ENCODE data around the gene SLC35B2.

Gene SLC35B2

DNA sequence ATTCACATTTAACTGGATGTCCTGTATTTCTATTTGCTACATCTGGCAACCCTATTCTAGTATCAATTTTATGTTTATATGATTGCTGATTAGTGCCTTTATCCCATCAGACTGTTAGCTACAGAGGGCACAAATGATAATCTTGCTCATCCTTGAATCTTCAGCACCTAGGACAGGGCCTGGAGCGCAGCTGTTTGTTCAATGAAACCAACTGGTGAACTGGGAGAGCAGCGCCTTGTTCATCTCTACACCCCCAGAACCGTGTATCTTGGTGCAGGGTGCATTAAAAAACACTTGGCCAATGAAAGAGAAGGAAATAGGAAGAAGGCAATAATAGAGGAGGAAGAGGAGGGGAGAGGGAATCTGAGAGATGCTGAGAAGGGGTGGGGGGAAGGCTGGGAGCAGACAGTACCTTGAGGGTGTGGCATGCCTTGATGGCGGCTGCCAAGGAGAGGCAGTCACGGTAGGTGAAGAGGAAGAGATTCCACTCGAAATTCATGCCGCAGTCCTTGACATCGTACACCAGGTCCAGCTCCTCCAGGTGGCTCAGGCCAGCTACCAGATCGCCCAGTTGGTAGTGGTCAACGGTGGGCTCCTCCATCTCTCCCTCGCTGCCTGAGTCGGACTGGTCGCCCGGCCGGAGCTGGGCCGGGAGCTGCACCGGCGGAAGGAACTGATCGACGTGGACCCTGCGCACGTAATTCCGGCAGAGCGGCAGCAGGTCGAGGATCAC lies 28.4 kb upstream of the SLC35B2 start:
- DNase-seq, result no peak

DNA sequence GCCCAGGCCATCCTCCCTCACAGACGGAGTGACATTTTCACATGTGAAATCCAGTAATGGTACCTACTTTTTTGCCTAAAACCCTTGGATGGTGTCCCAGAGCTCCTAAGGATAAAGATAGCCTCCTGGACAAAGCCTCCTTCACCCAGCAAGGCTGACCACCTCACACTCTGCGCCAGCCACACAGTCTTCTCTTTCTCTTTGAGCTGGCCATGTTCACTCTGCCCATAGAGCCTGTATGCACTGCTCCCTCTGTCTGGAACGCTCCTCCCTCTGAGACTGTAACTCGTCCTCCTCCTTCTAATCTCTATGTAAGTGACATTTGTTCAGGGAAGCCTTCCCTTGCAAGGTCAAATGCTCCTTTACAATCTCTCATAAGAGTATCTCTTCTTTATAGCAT lies 27.5 kb upstream of the SLC35B2 start:
- DNase-seq, result no peak

DNA sequence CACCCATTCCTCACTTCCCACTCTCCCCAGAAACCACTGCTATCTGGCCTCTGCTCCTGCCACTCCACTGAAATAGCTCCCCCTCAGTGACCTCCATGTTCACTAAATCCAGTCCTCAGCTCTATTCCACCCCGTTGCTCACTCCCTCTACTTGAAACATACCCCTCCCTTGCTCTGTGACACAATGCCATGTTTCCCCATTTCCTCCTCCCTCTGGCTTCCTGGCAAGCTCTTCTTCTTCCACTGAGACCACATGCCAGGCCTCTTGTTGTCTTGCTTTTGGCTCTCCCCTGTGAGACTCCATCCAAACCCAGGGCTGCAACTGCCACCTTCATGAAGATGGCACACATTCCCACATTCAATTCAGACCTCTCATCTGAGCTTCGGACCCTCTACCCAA lies 26.8 kb upstream of the SLC35B2 start:
- DNase-seq, result no peak

DNA sequence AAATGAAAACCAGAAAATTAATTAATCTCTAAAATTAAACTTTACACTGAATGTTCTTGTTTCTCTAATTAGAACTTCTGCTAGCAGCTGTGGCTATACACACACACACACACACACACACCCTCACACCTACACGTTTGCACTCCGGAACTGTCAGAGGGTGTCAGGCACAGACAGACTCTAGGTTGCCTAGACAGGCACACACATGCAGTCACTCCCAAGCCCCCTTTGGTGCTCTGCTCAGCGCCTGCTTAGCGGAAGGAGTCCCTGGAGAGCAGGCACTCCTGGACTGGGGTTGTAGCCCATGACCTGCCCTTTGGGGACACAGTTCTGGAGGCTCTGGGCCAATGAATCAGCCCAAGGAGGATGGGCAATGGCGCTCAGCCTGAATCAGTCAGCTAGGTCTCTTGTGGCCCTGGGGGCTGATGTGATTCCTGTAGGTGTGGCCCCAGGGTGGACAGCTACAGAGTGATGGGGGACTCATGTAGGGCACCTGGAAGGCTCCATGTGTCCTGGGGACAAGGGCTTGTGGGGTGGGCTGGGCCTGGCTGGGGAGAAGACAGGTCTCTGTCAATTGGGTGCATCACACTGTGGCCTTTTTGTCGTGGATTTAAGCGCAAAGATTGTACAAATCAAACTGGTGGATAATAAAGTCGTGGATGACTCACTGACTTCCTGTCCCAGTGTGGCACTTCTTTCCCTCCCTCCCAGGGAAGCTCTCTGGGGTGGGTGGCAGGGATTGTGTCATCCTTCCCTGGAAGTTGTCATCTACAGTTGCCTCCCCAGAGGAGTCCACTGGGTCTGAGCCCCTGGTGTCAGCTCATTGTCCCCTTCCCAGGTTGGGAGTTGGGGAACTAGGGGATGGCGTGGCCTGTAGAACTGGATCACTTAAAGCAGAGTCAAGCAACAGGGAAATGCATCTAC lies 21.7 kb upstream of the SLC35B2 start:
- no peak for DNase-seq

- DNase-seq, result no peak
These were observed 21.0 kb upstream of the SLC35B2 start for GRCh38 chr6:44278315-44278714.

DNA sequence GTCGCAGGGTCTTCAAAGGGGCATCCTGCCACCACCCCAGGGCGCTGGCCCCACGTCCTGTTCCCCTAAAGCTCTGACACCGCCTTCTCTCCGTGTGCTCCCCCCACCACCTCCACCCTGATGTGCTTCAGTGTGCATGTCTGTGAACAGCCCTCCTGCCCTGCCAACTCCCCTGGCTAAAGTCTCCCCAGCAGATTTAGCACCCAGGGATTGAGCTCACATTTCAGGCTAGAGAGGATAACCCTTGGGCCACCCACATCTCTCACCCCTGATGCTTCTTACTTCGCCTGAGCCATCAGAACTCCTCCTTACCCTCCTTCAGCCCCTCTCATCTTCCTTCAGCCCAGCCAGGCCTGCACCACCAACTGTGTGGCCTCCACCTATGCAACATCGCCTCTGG lies 20.4 kb upstream of the SLC35B2 start:
- no peak for DNase-seq

DNA sequence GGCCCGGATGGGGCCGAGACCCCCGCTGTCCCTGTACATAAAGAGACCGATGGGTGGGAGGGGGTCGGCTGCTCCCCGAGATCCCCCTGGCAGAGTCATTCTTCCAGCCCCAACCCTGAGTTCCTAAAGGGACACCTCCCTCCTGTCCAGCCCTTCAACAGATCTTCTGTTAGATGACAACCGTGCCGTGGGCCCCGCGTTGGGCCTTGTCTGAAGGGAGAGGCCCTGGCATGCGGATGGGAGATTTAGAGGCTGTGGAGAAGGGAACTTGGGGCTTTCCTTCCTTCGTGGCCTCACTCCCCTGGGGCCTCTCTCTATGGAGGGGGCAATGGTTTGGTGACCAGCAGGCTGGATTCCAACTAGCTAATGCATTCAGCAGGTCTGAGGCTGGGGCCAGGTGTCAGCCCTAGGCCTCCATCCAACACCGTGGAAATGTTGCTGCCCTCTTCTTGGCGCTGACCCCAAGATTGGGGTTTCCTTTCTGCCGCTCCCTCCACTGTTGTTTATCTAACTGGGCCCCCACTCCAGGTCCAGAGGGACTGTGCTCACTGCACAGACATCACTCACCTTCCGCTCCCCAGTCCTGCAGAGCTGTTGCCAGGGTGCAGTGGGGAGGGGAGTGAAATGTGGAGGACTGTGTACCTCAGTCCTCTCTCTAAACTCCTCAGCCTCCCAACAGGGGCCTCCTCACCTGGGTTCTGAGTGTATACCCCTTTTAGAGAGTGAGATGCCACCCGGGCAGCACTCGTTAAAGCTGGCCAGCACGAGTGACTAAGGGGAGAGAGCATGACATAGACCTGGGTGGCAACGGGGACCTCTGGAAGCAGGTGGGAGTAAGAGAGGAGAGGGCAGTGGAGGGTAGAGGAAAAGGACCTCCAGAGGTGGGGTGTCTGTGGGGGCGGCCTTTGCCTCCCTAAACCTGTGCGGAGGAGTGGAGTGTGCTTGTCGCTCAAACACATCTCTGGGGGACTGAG lies 19.6 kb upstream of the SLC35B2 start:
- DNase-seq, result no peak

GRCh38 chr6:44275749-44276648 lies 18.7 kb upstream of the SLC35B2 start:
- no peak for DNase-seq

DNA sequence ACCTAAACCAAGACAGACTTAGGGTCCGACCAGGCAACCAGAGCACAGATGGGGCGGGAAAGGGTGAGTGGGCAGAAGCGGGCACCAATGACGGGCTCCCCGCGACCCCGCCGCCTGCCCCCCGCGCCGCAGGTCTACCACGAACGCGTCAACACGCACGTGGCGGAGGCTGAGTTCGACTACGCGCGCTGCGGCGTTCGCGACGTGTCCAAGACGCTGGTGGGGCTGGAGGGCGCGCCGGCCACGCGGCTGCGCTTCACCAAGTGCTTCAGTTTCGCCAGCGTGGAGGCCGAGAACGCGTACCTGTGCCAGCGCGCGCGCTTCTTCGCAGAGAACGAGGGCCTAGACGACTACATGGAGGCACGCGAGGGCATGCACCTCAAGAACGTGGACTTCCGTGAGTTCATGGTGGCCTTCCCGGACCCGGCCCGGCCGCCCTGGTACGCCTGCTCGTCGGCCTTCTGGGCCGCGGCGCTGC lies 18.0 kb upstream of the SLC35B2 start:
- no peak for DNase-seq

DNA sequence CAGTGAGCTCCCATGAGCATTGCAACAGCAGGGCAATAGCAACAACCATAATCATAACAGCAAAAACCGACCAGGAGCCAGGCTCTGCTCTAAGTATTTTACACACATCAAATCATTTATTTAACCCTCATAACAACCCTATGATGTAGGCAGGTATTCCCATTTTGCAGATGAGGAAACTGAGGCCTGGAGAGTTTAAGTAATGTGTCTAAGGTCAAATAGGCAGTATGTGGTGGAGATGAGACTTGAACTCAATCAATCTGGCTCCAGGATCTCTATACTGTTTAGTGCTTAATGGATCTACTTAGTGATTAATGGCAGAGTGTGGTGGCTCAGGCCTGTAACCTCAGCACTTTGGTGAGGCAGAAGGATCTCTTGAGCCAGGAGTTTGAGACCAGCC lies 16.3 kb upstream of the SLC35B2 start:
- no peak for DNase-seq

DNA sequence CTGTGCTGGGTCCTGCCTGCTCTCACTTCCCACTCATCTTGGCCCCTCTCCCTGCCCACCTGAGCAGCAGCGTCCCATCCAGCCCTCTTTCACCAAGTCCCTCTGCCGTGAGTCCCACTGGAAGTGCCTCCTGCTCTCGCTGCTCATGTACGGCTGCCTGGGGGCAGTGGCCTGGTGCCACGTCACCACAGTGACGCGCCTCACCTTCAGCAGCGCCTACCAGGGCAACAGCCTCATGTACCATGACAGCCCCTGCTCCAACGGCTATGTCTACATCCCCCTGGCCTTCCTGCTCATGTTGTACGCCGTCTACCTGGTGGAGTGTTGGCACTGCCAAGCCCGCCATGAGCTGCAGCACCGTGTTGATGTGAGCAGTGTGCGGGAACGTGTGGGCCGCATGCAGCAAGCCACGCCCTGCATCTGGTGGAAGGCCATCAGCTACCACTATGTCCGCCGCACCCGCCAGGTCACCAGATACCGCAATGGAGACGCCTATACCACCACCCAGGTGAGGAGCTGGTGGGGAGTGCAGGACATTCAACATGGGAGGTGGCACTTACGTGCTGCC lies 15.8 kb upstream of the SLC35B2 start:
- no peak for DNase-seq

- no peak for DNase-seq
These were observed 15.2 kb upstream of the SLC35B2 start for GRCh38 chr6:44272529-44272928.

- no peak for DNase-seq
These were observed 14.6 kb upstream of the SLC35B2 start for GRCh38 chr6:44271914-44272313.

DNA sequence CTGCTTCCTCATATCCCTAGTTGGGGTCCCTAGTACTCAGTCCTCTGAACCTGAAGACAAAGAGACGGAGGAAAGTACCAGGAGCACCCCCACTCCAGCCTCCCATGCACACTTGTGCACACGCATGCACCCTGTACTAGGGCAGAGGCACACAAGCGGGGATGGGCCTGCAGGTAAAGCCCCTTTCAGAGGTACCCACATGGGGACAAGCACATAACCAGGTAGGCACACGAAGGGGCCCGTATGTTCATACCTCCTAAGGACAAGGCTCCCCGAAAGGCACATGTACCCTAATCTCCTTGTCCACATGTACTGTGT lies 14.0 kb upstream of the SLC35B2 start:
- DNase-seq, result no peak

- no peak for DNase-seq
These were observed 13.4 kb upstream of the SLC35B2 start for GRCh38 chr6:44270526-44271405.

GRCh38 chr6:44269921-44270525 lies 12.7 kb upstream of the SLC35B2 start, which contains the start of gene TMEM151B:
TMEM151B (plus strand) TSS chr6:44270450; CDS start chr6:44270743, 293 bp downstream.
- no peak for DNase-seq

- DNase-seq, result no peak
These were observed 12.0 kb upstream of the SLC35B2 start for GRCh38 chr6:44269178-44269920.

- peak; percentile 72 for DNase-seq
These were observed 10.8 kb upstream of the SLC35B2 start for GRCh38 chr6:44268095-44268628.

- DNase-seq, result no peak
These were observed 9.9 kb upstream of the SLC35B2 start for GRCh38 chr6:44267252-44267651.
